Fibroblast of villous mesenchyme (primary cell): ENCODE results near the gene C17orf75. TPM values are rescaled to one million over a fixed set of nuclear protein-coding genes. Genes with fewer than 3 reads are reported as not detected.
A peak's percentile ranks its signal among the peaks of the same experiment; 100 is the strongest.
"Not testable (repeated sequence)": the region's sequence is repeated elsewhere in the genome, so short reads cannot be mapped to it uniquely, and the experiment has no call there.

Source experiments
- DNase-seq: peaks from one replicate; pipeline ENCODE4 v3.0.0-alpha.2; 2010; ENCODE audit warnings: low read depth
- H3K4me3 ChIP-seq: 2 replicates; pipeline ENCODE4 v1.5.1; 2011; ENCODE audit warnings: low read depth, mild to moderate bottlenecking, low read length
- total RNA-seq: library from RNA; depleted of rRNA; stranded (reverse); fragments of >200 nt; gene quantifications from 2 replicates; pipeline ENCODE4 v1.2.3, GENCODE V29; 2012
- TF ChIP-seq, protein P1 (sequence below): IDR thresholded peaks from 2 replicates; pipeline ENCODE4 v1.5.1; 2012; ENCODE audit warnings: low read depth, mild to moderate bottlenecking, low read length; ENCODE audit not compliant: insufficient read depth

The C17orf75 gene
- total RNA-seq, 1 donor = 18.6 TPM

GRCh38 chr17:32331243-32332040, 10.5 kb downstream of the C17orf75 start:
- TF ChIP-seq, protein P1, sequence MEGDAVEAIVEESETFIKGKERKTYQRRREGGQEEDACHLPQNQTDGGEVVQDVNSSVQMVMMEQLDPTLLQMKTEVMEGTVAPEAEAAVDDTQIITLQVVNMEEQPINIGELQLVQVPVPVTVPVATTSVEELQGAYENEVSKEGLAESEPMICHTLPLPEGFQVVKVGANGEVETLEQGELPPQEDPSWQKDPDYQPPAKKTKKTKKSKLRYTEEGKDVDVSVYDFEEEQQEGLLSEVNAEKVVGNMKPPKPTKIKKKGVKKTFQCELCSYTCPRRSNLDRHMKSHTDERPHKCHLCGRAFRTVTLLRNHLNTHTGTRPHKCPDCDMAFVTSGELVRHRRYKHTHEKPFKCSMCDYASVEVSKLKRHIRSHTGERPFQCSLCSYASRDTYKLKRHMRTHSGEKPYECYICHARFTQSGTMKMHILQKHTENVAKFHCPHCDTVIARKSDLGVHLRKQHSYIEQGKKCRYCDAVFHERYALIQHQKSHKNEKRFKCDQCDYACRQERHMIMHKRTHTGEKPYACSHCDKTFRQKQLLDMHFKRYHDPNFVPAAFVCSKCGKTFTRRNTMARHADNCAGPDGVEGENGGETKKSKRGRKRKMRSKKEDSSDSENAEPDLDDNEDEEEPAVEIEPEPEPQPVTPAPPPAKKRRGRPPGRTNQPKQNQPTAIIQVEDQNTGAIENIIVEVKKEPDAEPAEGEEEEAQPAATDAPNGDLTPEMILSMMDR = no peak
- H3K4me3 ChIP-seq = no peak overlapping the region
- DNase-seq = peak; percentile 84

GRCh38 chr17:32330147-32330546, 11.8 kb downstream of the C17orf75 start:
- no peak for DNase-seq
- no peak overlapping the region for H3K4me3 ChIP-seq
- TF ChIP-seq, protein P1 = no peak

- no peak for DNase-seq
- no peak overlapping the region for H3K4me3 ChIP-seq
- TF ChIP-seq, protein P1 = no peak
These were observed 14.1 kb downstream of the C17orf75 start for GRCh38 chr17:32327911-32328310.

GRCh38 chr17:32323811-32324491, 18.0 kb downstream of the C17orf75 start:
- peak; percentile 34 for DNase-seq
- peak overlapping the region; percentile 29 for H3K4me3 ChIP-seq

DNA sequence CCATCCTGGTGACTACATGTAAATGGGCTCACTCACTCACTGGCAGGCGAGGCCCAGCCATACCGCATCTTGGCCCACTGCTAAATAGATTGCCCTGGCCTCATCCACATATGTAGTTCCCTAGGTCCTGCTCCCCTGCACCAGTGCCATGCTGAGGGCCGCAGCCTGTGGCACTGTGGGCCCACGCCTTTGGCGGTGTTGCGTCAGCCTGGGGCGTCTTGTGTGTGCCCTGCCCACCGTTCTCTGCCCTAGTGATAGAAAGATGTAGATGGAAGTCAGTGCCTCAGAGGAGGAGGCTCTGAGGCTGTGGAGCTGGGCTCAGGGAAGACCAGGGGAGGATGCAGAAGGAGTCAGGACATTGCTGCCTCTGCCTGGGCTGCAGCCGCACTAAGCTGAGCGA, 18.9 kb downstream of the C17orf75 start:
- DNase-seq = no peak
- H3K4me3 ChIP-seq = no peak overlapping the region
- TF ChIP-seq, protein P1 = no peak

More at GRCh38 chr17:32323811-32324491, 18.0 kb downstream of the C17orf75 start:
- TF ChIP-seq, protein P1 = no peak

GRCh38 chr17:32320847-32321246, 21.1 kb downstream of the C17orf75 start:
- no peak overlapping the region for H3K4me3 ChIP-seq
- TF ChIP-seq, protein P1 = no peak
- DNase-seq = no peak

DNA sequence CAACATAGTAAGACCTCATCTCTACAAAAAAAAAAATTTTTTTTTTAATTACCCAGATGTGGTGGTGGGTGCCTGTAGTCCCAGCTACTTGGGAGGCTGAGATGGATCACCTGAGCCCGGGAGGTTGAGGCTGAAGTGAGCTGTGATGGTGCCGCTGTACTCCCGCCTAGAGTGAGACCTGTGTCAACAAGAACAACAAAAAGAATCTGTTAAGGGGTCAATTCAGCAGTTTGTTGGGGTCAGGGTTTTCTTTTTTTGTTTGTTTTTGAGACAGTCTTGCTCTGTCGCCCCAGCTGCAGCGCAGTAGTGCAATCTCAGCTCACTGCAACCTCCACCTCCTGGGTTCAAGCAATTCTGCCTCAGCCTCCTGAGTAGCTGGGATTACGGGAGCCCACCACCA, 21.9 kb downstream of the C17orf75 start:
- DNase-seq, H3K4me3 ChIP-seq: not testable (repeated sequence)
